ENCODE data around the gene KCNK3.

The KCNK3 gene

GRCh38 chr2:26691881-26692278 lies 642 bp upstream of the KCNK3 start:
- CTCF ChIA-PET, result no interaction called here
- Mint-ChIP-seq H3K9me3 (no peaks in the 10 kb centered on the region), H3K4me3 (no peak overlapping the region), H3K4me1 (peaks cover 3% of the 10 kb centered on the region), H3K27ac (no peak overlapping the region), H3K36me3 (no peaks in the 10 kb centered on the region), H3K27me3 (peaks cover 96% of the 10 kb centered on the region)
- DNase-seq, result no peak

GRCh38 chr2:26692897-26693849 lies 651 bp downstream of the KCNK3 start:
- Mint-ChIP-seq H3K9me3 (no peaks in the 10 kb centered on the region), H3K27me3 (peaks cover 90% of the 10 kb centered on the region), H3K36me3 (no peaks in the 10 kb centered on the region), H3K4me3 (no peak overlapping the region), H3K27ac (no peak overlapping the region), H3K4me1 (peaks cover 3% of the 10 kb centered on the region)
- DNase-seq, result peak; percentile 29
- CTCF ChIA-PET, result no interaction called here

GRCh38 chr2:26694001-26694400 lies 1.5 kb downstream of the KCNK3 start:
- DNase-seq, result no peak
- peaks cover 3% of the 10 kb centered on the region for H3K4me1 Mint-ChIP-seq
- H3K4me3 Mint-ChIP-seq, result no peak overlapping the region
- H3K27ac Mint-ChIP-seq, result no peak overlapping the region
- no peaks in the 10 kb centered on the region for H3K36me3 Mint-ChIP-seq
- no peaks in the 10 kb centered on the region for H3K9me3 Mint-ChIP-seq
- H3K27me3 Mint-ChIP-seq, result peaks cover 86% of the 10 kb centered on the region
- CTCF ChIA-PET, result interaction anchor here (1.3 kb wide), 1 partner anchor 117 kb away, joined by 3 read pairs; no protein-coding TSS in a partner anchor

- DNase-seq, result no peak
- H3K36me3 Mint-ChIP-seq, result no peaks in the 10 kb centered on the region
- H3K27ac Mint-ChIP-seq, result no peak overlapping the region
- H3K9me3 Mint-ChIP-seq, result no peaks in the 10 kb centered on the region
- CTCF ChIA-PET, result no interaction called here
- H3K27me3 Mint-ChIP-seq, result peaks cover 68% of the 10 kb centered on the region
- H3K4me1 Mint-ChIP-seq, result peaks cover 3% of the 10 kb centered on the region
- H3K4me3 Mint-ChIP-seq, result no peak overlapping the region
Measured at GRCh38 chr2:26696351-26696816, 3.9 kb downstream of the KCNK3 start.

- no peaks in the 10 kb centered on the region for H3K9me3 Mint-ChIP-seq
- H3K27me3 Mint-ChIP-seq, result peaks cover 58% of the 10 kb centered on the region
- no peak overlapping the region for H3K27ac Mint-ChIP-seq
- no peak for DNase-seq
- H3K4me3 Mint-ChIP-seq, result no peak overlapping the region
- H3K36me3 Mint-ChIP-seq, result no peaks in the 10 kb centered on the region
- H3K4me1 Mint-ChIP-seq, result no peaks in the 10 kb centered on the region
- CTCF ChIA-PET, result no interaction called here
Measured at GRCh38 chr2:26697425-26697824, 4.9 kb downstream of the KCNK3 start.

- Mint-ChIP-seq H3K36me3 (no peaks in the 10 kb centered on the region), H3K27me3 (peaks cover 46% of the 10 kb centered on the region), H3K27ac (no peak overlapping the region), H3K4me1 (no peaks in the 10 kb centered on the region), H3K4me3 (no peak overlapping the region), H3K9me3 (no peaks in the 10 kb centered on the region)
- CTCF ChIA-PET, result no interaction called here
- DNase-seq, result no peak
Measured at GRCh38 chr2:26699295-26699694, 6.8 kb downstream of the KCNK3 start.

GRCh38 chr2:26700078-26700477 lies 7.6 kb downstream of the KCNK3 start:
- Mint-ChIP-seq H3K4me1 (no peaks in the 10 kb centered on the region), H3K9me3 (no peaks in the 10 kb centered on the region), H3K36me3 (no peaks in the 10 kb centered on the region), H3K27me3 (peaks cover 40% of the 10 kb centered on the region), H3K4me3 (no peak overlapping the region), H3K27ac (no peak overlapping the region)
- CTCF ChIA-PET, result no interaction called here
- no peak for DNase-seq

GRCh38 chr2:26701596-26701995 lies 9.1 kb downstream of the KCNK3 start:
- Mint-ChIP-seq H3K36me3 (no peaks in the 10 kb centered on the region), H3K4me3 (no peak overlapping the region), H3K27me3 (peaks cover 29% of the 10 kb centered on the region), H3K9me3 (no peaks in the 10 kb centered on the region), H3K27ac (no peak overlapping the region), H3K4me1 (no peaks in the 10 kb centered on the region)
- DNase-seq, result no peak
- CTCF ChIA-PET, result no interaction called here

GRCh38 chr2:26702025-26702424 lies 9.5 kb downstream of the KCNK3 start:
- H3K9me3 Mint-ChIP-seq, result no peaks in the 10 kb centered on the region
- H3K4me1 Mint-ChIP-seq, result no peaks in the 10 kb centered on the region
- CTCF ChIA-PET, result no interaction called here
- H3K27me3 Mint-ChIP-seq, result peaks cover 25% of the 10 kb centered on the region
- no peaks in the 10 kb centered on the region for H3K36me3 Mint-ChIP-seq
- no peak overlapping the region for H3K27ac Mint-ChIP-seq
- no peak overlapping the region for H3K4me3 Mint-ChIP-seq
- DNase-seq, result no peak

GRCh38 chr2:26704441-26704977 lies 12.0 kb downstream of the KCNK3 start:
- H3K27me3 Mint-ChIP-seq, result peaks cover 17% of the 10 kb centered on the region
- CTCF ChIA-PET, result no interaction called here
- no peak overlapping the region for H3K4me3 Mint-ChIP-seq
- no peak overlapping the region for H3K27ac Mint-ChIP-seq
- H3K9me3 Mint-ChIP-seq, result no peaks in the 10 kb centered on the region
- no peak for DNase-seq
- no peaks in the 10 kb centered on the region for H3K36me3 Mint-ChIP-seq
- H3K4me1 Mint-ChIP-seq, result no peaks in the 10 kb centered on the region

- Mint-ChIP-seq H3K36me3 (no peaks in the 10 kb centered on the region), H3K9me3 (no peaks in the 10 kb centered on the region), H3K27me3 (peaks cover 15% of the 10 kb centered on the region), H3K4me3 (no peak overlapping the region), H3K27ac (no peak overlapping the region), H3K4me1 (no peaks in the 10 kb centered on the region)
- CTCF ChIA-PET, result no interaction called here
- DNase-seq, result no peak
Measured at GRCh38 chr2:26705126-26705525, 12.6 kb downstream of the KCNK3 start.

- no peaks in the 10 kb centered on the region for H3K9me3 Mint-ChIP-seq
- H3K27ac Mint-ChIP-seq, result no peak overlapping the region
- no peak for DNase-seq
- H3K36me3 Mint-ChIP-seq, result no peaks in the 10 kb centered on the region
- CTCF ChIA-PET, result no interaction called here
- no peaks in the 10 kb centered on the region for H3K4me1 Mint-ChIP-seq
- H3K4me3 Mint-ChIP-seq, result no peak overlapping the region
- peaks cover 12% of the 10 kb centered on the region for H3K27me3 Mint-ChIP-seq
Measured at GRCh38 chr2:26706093-26706492, 13.6 kb downstream of the KCNK3 start.

GRCh38 chr2:26706616-26707473 lies 14.3 kb downstream of the KCNK3 start:
- Mint-ChIP-seq H3K27me3 (peaks cover 13% of the 10 kb centered on the region), H3K36me3 (no peaks in the 10 kb centered on the region), H3K27ac (no peak overlapping the region), H3K9me3 (no peaks in the 10 kb centered on the region), H3K4me1 (no peaks in the 10 kb centered on the region), H3K4me3 (no peak overlapping the region)
- CTCF ChIA-PET, result no interaction called here
- DNase-seq, result no peak

- no peak for DNase-seq
- no peak overlapping the region for H3K27ac Mint-ChIP-seq
- no peaks in the 10 kb centered on the region for H3K9me3 Mint-ChIP-seq
- H3K36me3 Mint-ChIP-seq, result no peaks in the 10 kb centered on the region
- H3K4me1 Mint-ChIP-seq, result no peaks in the 10 kb centered on the region
- H3K4me3 Mint-ChIP-seq, result no peak overlapping the region
- CTCF ChIA-PET, result no interaction called here
- H3K27me3 Mint-ChIP-seq, result peaks cover 15% of the 10 kb centered on the region
Measured at GRCh38 chr2:26707747-26708146, 15.2 kb downstream of the KCNK3 start.

Data from activated naive CD4-positive, alpha-beta T cell treated with anti-CD3 and anti-CD28 coated beads, Interleukin-2, amount 10 ng/mL, durations not matched to agents 7 days and 5 days (primary cell).